Sigmoid colon (tissue), 4 donors: ENCODE data around the gene COL23A1.

ENCODE experiments used
- POLR2A ChIP-seq, 2 donors: fragments of 450-650 bp; IDR thresholded peaks; one replicate each; pipeline ENCODE4 v1.6.1; 2016; ENCODE audit warnings: antibody characterized with exemption in 2 of 2, mild to moderate bottlenecking in 2 of 2, moderate library complexity in 2 of 2
- POLR2AphosphoS5 ChIP-seq, 4 donors: sonication (generic); formaldehyde crosslinking; IDR thresholded peaks; one replicate each; pipeline ENCODE4 v1.6.1; 2017; ENCODE audit warnings: antibody characterized with exemption in 4 of 4
- TF ChIP-seq, protein P1 (sequence below), 4 experiments: fragments of 450-650 bp in 3 of 4; fragments of 200-600 bp in 1 of 4; IDR thresholded peaks; one replicate each; pipeline ENCODE4 v1.5.1; 2016 to 2019; ENCODE audit warnings: antibody characterized with exemption in 4 of 4, mild to moderate bottlenecking in 3 of 4, moderate library complexity in 2 of 4

DNA sequence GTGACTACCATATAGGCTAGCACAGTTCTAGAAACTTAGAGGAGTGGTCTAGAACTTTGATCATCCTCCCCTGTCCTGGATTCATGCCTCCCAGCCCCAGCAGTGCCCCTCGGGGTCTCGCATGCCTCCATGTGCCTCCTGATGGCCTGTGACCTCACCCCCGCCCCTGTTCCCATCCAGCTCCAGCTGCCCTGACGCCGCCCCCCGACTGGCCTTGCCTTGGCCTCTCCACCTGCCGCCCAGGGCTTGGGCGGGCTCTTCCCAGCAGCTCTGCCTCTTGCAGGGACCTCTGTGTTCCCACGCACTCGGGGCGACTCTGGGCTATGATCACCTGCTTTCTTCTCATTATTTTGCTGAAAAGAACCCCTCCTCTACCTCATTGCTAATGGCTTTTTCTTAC lies 242.2 kb downstream of the COL23A1 start:
- TF ChIP-seq, protein P1, sequence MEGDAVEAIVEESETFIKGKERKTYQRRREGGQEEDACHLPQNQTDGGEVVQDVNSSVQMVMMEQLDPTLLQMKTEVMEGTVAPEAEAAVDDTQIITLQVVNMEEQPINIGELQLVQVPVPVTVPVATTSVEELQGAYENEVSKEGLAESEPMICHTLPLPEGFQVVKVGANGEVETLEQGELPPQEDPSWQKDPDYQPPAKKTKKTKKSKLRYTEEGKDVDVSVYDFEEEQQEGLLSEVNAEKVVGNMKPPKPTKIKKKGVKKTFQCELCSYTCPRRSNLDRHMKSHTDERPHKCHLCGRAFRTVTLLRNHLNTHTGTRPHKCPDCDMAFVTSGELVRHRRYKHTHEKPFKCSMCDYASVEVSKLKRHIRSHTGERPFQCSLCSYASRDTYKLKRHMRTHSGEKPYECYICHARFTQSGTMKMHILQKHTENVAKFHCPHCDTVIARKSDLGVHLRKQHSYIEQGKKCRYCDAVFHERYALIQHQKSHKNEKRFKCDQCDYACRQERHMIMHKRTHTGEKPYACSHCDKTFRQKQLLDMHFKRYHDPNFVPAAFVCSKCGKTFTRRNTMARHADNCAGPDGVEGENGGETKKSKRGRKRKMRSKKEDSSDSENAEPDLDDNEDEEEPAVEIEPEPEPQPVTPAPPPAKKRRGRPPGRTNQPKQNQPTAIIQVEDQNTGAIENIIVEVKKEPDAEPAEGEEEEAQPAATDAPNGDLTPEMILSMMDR (IDR thresholded peaks at IDR 0.05), result no peak
- TF ChIP-seq POLR2A (IDR thresholded peaks at IDR 0.05) (no peak), POLR2AphosphoS5 (IDR thresholded peaks at IDR 0.05) (no peak)
